HUES64 (cell line): Measurements from ENCODE around the gene TMEM120B.

Experiments used
- H3K27ac ChIP-seq: 2 replicates; pipeline ENCODE4 v1.7.0; 2013; ENCODE audit warnings: low read depth, low read length, inconsistent platforms
- H3K27me3 ChIP-seq: 2 replicates; pipeline ENCODE4 v1.6.1; 2013; ENCODE audit warnings: mild to moderate bottlenecking, low read length; ENCODE audit not compliant: insufficient read depth
- H3K36me3 ChIP-seq: 2 replicates; pipeline ENCODE4 v1.6.1; 2013; ENCODE audit warnings: mild to moderate bottlenecking, low read length; ENCODE audit not compliant: insufficient read depth
- H3K4me1 ChIP-seq: 2 replicates; pipeline ENCODE4 v1.6.1; 2013; ENCODE audit warnings: mild to moderate bottlenecking, low read length, moderate library complexity; ENCODE audit not compliant: insufficient read depth
- H3K4me3 ChIP-seq: 2 replicates; pipeline ENCODE4 v1.5.1; 2013; ENCODE audit warnings: mild to moderate bottlenecking, low read length, moderate library complexity
- H3K9ac ChIP-seq: 2 replicates; pipeline ENCODE4 v1.6.1; 2013; ENCODE audit warnings: mild to moderate bottlenecking, low read depth, low read length
- H3K9me3 ChIP-seq: 2 replicates; pipeline ENCODE4 v1.6.1; 2013; ENCODE audit warnings: low read depth, low read length; ENCODE audit not compliant: insufficient read depth
- WGBS: fragments of 150-250, 120-280 bp; methylation state at CpG from one replicate; pipeline ENCODE4 v1.1.7; 2013; ENCODE audit warnings: missing lambda C conversion rate; 5-methylcytosine and 5-hydroxymethylcytosine counted together

TMEM120B gene

DNA sequence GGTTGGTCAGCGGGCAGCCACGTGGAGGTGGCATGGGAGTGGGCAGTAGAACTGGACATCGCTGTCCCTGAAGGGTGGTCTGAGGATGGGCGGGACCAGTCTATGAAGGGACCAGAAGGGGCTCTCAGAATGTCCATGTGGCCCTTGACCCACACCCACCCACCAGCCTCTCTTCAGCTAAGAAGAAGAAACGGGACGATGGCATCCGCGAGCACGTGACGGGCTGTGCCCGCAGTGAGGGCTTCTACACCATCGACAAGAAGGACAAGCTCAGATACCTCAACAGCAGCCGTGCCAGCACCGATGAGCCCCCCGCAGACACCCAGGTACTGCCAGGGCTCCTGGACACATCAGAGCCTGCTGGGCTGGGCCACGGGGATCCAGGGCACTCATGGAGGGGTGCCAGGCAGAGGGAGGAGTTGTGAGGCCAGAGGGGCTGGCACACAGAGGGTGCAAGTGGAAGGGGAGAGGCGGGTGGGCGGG is 112.5 kb downstream of the TMEM120B start:
- H3K27ac ChIP-seq, result no peak overlapping the region
- H3K9me3 ChIP-seq, result no peaks in the 10 kb centered on the region
- no peak overlapping the region for H3K9ac ChIP-seq
- no peaks in the 10 kb centered on the region for H3K27me3 ChIP-seq
- no peaks in the 10 kb centered on the region for H3K4me1 ChIP-seq
- H3K4me3 ChIP-seq, result no peak overlapping the region
- peaks cover 72% of the 10 kb centered on the region for H3K36me3 ChIP-seq
- WGBS, result 96% methylated on average over 18 of the region's 18 CpGs

DNA sequence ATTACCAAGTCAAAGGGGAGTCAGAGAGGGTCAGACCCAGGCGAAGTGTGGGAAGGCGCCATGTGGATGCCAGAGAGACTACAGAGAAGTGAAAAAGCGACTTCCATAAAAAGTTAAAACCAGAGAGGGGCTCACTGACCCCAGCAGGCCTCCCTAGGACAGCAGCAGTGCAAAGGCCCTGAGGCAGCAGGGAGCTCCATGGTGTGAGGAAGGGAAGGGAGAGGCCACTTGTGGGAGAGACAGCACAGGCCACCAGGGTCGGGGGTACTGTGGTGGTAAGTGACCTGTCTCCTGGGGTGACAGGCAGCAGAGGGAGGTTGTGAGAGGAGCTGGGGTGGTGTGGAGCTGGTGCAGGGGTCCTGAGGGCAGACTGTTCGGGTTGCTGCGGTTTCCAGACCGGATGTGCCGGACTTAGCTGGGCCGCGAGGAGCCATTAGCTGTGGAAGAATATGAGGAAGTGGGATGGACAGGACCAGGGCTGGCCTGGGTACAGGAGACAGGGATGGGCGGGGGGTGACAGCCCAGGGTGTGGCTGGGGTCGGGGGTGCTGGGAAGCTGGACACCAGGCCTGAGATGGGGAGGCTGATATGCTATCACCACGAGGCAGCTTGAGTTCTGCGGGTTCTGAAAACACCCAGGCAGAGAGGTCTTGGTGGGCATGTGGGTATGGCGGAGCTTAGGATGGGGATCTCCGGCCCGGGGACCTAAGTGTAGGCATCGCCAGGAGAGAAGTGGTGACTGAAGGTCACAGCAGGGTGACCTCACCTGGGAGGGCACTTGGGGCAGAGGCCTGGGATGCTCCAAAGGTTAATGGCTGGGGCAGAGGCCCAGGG is 114.0 kb downstream of the TMEM120B start:
- Histone ChIP-seq H3K36me3 (peaks cover 67% of the 10 kb centered on the region), H3K27me3 (no peaks in the 10 kb centered on the region)

DNA sequence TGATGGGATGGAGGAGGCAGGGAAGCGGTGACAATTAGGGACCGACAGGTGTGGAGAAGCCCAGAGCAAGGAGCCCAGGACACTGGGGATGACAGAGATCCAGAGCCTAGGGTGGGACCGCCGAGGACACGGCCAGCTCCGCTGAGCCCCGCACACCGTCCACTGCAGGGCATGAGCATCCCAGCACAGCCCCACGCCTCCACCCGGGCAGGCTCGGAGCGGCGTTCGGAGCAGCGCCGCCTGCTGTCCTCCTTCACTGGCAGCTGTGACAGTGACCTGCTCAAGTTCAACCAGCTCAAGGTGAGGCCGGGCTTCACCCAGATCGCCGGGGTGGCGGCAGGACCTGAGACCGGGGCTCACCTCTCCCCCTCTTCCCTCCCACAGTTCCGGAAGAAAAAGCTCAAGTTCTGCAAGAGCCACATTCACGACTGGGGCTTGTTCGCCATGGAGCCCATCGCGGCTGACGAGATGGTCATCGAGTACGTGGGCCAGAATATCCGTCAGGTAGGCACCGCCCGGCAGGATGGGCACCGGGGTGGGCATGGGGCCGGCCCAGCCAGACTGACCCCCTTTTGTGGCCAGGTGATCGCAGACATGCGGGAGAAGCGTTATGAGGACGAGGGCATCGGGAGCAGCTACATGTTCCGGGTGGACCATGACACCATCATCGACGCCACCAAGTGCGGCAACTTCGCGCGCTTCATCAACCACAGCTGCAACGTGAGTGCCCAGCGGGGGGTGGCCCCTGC is 115.0 kb downstream of the TMEM120B start:
- no peak overlapping the region for H3K27ac ChIP-seq
- WGBS, result 96% methylated on average over 48 of the region's 48 CpGs
- H3K4me1 ChIP-seq, result no peaks in the 10 kb centered on the region
- peaks cover 63% of the 10 kb centered on the region for H3K36me3 ChIP-seq
- no peak overlapping the region for H3K9ac ChIP-seq
- no peaks in the 10 kb centered on the region for H3K27me3 ChIP-seq
- no peaks in the 10 kb centered on the region for H3K9me3 ChIP-seq
- no peak overlapping the region for H3K4me3 ChIP-seq

More for the DNA sequence above, 114.0 kb downstream of the TMEM120B start:
- Histone ChIP-seq H3K27ac (no peak overlapping the region), H3K9ac (no peak overlapping the region), H3K9me3 (no peaks in the 10 kb centered on the region), H3K4me3 (no peak overlapping the region), H3K4me1 (no peaks in the 10 kb centered on the region)
- 91% methylated on average over 18 of the region's 18 CpGs for WGBS

DNA sequence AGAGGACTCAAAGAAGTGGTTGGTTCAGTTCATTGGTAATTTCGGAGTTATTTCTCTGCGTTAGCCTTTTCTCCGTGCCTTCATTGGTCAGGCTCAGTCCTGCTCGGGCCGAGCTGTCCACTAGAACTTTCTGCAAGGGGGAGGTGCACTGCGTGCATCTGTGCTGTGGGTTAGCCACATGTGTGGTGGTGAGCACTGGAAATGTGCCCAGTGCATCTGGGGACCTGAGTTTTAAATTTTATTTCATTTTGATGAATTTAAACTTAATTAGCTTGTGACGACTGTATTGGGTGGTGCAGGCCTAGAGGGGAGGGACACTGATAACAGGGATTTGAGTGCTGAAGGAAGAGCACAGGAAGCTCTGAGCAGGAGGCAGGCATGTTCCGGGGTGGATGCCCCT is 115.8 kb downstream of the TMEM120B start:
- H3K9me3 ChIP-seq, result no peaks in the 10 kb centered on the region
- H3K9ac ChIP-seq, result no peak overlapping the region
- H3K4me3 ChIP-seq, result no peak overlapping the region
- WGBS, result 96% methylated on average over 8 of the region's 8 CpGs
- H3K4me1 ChIP-seq, result no peaks in the 10 kb centered on the region
- no peaks in the 10 kb centered on the region for H3K27me3 ChIP-seq
- no peak overlapping the region for H3K27ac ChIP-seq
- H3K36me3 ChIP-seq, result peaks cover 60% of the 10 kb centered on the region

DNA sequence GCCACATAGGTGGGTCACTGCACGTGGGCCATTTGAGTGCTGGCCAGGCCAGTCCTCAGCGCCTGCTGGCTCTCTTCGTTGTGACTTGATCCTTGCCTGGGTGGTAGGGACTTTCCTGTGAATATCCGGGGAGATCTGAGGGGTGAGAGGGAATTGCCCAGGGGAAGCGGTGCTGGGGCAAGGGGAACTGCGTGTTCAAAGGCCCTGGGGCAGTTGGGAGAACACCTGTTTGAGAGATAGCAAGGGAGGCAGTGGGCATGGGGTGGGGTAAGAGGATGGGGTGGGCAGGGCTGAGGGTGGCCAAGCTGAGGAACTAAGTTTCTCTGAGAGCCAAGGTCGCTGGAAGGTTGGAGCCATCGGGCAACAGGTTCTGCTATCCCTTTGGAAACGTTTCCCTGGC is 116.3 kb downstream of the TMEM120B start:
- H3K36me3 ChIP-seq, result peaks cover 55% of the 10 kb centered on the region
- no peaks in the 10 kb centered on the region for H3K27me3 ChIP-seq
- H3K27ac ChIP-seq, result no peak overlapping the region
- H3K9me3 ChIP-seq, result no peaks in the 10 kb centered on the region
- no peak overlapping the region for H3K4me3 ChIP-seq
- no peaks in the 10 kb centered on the region for H3K4me1 ChIP-seq
- no peak overlapping the region for H3K9ac ChIP-seq
- 93% methylated on average over 9 of the region's 9 CpGs for WGBS

DNA sequence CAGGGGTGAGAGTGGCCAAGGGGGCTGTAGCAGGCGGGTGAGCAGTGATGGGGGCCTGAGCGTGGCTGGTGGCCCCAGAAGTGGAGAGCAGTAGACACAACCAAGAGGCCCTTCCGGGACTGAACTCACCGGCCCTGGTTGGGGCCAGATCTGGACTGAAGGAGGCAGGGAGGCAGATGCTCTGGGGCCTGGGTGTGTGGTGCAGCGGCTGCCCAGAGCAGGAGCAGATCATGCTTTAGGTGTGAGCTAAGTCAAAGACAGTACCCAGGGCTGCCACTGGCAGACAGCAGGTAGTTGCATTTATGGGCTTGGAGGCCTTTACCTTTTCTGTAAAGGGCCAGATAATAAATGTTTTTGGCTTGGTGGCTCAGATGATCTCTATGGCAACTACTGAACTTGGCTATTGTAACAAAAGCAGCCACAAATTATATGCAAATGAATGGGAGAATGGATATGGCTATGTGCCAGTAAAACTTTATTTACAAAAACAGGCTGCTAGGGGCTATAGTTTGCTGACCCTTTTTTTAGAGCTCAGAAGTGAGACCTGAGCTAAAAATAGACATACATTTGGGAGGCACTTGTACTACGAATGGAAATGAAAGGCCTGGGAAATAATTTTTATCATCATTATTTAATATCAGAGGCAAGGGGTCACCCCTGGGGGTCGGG is 116.8 kb downstream of the TMEM120B start:
- no peaks in the 10 kb centered on the region for H3K27me3 ChIP-seq
- H3K27ac ChIP-seq, result no peak overlapping the region
- H3K36me3 ChIP-seq, result peaks cover 50% of the 10 kb centered on the region
- H3K9ac ChIP-seq, result no peak overlapping the region
- H3K4me3 ChIP-seq, result no peak overlapping the region
- no peaks in the 10 kb centered on the region for H3K9me3 ChIP-seq
- no peaks in the 10 kb centered on the region for H3K4me1 ChIP-seq
- WGBS, result 93% methylated on average over 7 of the region's 7 CpGs

DNA sequence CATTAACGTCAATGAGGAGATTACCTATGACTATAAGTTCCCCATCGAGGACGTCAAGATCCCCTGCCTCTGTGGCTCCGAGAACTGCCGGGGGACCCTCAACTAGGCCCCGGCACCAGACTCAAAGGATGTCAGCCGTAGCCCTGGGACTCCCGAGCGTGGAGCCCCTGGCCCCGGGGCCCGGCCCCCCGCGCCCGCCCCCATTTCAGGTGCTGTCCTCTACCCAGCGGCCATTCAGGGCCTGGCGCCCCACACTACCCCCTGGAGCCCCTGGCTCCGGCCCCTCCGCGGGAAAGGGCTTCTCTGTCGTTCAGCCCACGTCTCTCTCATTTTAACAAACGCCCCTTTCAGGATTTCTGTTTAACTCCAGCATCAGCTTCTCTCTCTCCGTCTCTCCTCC is 117.6 kb downstream of the TMEM120B start:
- H3K27me3 ChIP-seq, result no peaks in the 10 kb centered on the region
- H3K36me3 ChIP-seq, result peaks cover 44% of the 10 kb centered on the region
- no peak overlapping the region for H3K27ac ChIP-seq
- 96% methylated on average over 23 of the region's 23 CpGs for WGBS
- no peak overlapping the region for H3K4me3 ChIP-seq
- no peaks in the 10 kb centered on the region for H3K9me3 ChIP-seq
- no peak overlapping the region for H3K9ac ChIP-seq
- no peaks in the 10 kb centered on the region for H3K4me1 ChIP-seq

DNA sequence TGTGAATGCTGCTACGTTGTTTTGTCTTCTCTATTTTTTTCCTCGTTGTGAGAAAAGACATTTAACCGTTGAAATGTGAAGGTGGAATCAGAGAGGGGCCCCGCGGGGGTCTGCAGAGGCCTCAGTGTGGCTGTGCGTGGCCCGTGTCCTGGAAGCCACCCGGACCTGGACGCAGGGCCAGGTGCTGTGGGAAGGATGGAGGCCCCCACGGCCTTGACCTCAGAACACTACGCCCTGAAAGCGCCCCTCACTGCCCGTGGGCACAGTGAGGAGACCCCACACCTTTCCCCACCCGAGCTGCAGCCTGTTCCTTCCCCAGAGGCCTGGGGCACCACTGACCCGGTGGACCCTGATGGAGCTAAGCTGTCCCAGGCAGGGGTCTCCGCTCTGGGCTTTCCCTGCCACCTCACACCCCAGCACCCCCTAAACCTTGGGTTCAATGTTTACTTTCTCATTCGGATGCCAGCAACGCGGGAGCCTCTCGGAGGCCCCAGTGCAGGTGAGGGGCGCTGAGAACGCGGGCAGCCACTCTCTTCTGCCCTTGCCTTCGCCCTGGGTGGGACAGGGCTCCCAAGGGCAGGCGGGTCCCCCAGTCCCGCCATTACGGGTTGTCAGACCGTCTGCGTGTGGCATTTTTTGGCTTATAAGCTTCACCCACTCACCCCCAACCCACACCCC is 118.2 kb downstream of the TMEM120B start:
- Histone ChIP-seq H3K27ac (no peak overlapping the region), H3K9me3 (no peaks in the 10 kb centered on the region), H3K4me3 (no peak overlapping the region), H3K9ac (no peak overlapping the region), H3K36me3 (peaks cover 44% of the 10 kb centered on the region), H3K4me1 (no peaks in the 10 kb centered on the region), H3K27me3 (no peaks in the 10 kb centered on the region)
- 96% methylated on average over 29 of the region's 29 CpGs for WGBS
